CD1c-positive myeloid dendritic cell (primary cell): Measurements from ENCODE around the gene SBK3.
"Not testable (repeated sequence)": the region's sequence is repeated elsewhere in the genome, so short reads cannot be mapped to it uniquely, and the experiment has no call there.

Experiments
- DNase-seq: peaks from one replicate; pipeline ENCODE4 v3.0.0-alpha.2; 2016; ENCODE audit errors: extremely low spot score

The SBK3 gene, protein sequence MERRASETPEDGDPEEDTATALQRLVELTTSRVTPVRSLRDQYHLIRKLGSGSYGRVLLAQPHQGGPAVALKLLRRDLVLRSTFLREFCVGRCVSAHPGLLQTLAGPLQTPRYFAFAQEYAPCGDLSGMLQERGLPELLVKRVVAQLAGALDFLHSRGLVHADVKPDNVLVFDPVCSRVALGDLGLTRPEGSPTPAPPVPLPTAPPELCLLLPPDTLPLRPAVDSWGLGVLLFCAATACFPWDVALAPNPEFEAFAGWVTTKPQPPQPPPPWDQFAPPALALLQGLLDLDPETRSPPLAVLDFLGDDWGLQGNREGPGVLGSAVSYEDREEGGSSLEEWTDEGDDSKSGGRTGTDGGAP

DNA sequence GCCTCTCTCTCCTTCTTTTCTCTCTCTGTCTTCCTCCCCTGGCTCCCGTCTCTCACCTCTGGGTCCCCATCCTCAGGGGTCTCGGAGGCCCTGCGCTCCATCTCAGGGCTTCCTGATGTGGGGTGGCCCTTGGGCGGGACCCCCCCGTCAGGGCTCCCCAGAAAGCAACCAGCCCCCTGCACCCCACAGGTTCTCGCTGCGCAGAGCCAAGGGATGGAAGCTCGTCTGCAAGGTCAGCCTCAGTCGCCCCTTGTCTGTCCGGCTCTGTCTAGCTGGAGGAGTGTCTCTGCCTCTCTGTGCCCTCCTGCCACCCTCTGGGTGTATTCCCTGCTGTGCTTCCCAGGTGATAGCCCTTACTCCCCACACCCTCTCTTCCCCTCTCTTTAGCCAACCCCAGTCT is at the start of gene SBK3:
Gene SBK3 (minus strand): TSS at position 101 of the 400 bp plus-strand sequence. CDS start 0 bp downstream, at position 101.
- no peak for DNase-seq

DNA sequence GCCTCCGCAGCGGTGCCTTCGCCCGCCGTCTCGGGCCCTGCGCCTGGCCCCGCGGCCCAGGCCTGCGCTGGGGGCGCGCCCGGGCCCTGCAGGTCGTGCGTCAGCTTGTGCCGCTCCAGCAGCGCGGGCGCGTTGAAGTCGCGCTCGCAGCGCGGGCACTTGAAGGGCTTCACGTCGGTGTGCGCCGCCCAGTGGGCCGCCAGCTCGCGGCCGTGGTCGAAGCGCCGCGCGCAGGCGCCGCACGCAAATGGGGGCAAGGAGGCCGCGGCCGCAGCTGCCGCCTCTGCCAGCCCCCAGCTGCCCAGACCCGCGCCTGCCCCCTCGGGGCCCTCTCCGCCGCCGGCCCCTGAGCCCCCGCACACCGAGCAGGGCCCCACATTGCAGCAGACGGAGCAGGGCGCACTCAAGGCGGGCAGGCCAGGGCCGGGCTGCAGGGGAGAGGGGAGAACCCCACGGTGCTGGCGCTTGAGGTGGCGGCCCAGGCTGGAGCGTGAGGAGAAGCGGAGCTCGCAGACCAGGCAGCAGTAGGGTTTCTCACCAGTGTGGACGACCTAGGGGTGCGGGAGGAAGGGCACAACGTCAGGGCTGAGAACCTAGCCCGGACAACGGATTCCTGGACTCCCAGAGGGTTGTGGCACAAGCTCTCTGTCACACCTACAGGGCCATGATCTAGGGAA is 47.9 kb upstream of the SBK3 start:
- no peak for DNase-seq

DNA sequence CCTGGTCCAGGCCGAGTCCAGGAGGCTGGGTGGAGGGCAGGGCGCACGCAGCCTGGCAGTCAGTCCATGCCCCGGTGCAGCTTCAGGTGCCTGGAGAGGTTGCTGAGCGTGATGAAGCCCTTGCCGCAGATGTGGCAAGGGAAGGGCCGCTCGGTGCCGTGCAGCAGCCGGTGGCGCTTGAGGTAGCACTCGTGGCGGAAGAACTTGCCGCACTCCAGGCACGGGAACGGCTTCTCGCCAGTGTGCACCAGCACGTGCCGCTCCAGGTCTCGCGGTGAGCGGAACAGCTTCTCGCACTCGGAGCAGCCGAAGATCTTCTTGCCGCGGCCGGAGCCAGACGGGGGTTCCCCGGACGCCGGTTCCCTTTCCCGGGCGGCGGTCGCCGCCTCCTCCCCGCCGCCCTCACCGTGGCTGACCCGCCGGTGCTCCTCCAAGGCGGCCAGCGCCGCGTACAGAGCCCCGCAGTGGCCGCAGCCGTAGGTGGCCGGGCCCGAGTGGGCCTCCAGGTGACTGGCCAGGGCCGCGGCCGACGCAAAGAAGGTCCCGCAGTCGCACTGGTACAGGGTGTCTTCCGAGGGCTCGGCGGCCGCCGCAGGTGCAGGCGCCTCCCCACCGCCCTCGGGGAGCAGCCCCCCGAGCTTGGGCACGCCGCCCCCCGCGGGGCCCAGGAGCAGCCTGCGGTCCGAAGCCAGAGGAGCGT is 47.2 kb upstream of the SBK3 start:
- no peak for DNase-seq

DNA sequence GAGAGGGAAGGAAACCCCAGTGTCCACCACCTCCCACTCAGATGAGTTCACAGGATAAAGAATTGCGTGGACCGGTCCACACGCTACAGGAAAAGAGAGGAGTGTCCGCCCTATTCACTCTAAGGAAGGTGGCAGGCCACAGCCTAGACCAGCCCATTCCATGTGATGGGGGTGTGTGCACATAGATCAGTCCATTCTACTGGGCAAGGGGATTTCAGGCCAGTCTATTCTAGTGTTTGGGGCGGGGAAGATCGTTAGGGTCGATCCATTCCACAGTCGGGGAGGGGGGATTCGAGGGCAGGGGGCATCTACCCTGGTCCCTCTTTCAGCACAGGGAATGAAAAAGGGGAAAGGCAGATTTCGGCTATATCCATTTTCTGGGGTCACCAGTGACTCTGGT is 46.2 kb upstream of the SBK3 start:
- DNase-seq = no peak

DNA sequence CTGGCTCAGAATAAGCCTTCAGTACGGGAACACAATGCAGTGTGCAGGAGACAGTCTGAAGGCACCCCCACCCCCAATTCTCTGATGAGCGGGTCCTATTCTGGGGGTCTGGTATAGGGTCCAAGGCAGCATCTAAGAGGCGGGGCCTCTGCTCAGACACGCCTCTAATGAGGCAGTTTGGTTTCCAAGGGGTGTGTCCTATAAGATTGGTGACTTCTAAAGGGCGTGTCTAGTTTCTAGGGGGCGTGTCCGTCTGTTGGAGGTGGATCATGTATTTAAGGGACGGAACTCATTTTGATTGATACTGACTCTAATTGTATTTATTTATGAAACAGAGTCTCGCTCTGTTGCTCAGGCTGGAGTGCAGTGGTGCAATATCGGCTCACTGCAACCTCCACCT is 45.3 kb upstream of the SBK3 start:
- DNase-seq = no peak

DNA sequence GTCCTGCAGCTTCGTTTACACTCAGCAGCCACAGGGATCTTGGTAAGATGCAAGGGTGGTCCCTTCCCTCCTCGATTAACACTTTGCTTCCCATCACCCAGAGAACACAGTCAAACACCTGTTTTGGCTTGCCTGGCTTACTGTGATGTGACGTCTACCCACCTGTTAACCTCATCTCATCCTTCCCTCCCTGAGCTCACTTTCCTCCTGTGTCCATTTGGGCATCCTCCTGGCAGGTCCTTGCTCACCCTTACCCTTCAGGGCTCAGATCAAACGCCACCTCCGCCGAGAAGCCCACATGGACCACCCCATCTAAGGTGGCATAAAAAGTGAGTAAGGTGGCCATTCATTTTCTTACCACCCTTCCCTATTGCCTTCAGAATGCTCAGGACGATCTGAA is 44.8 kb upstream of the SBK3 start:
- no peak for DNase-seq

DNA sequence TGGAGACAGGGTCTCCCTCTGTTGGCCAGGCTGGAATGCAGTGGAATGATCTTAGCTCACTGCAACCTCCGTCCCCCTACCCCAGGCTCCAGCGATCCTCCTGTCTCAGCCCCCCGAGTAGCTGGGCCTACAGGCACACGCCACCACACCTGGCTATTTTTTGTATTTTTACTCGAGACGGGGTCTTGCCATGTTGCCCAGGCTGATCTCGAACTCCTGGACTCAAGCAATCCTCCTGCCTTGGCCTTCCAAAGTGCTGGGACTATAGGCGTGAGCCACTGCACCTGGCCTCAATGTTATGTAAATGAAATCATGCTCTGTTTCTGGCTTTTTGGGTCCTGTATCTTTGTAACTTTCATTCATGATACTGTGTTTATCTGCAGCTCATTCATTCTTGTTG is 43.4 kb upstream of the SBK3 start:
- DNase-seq = no peak

DNA sequence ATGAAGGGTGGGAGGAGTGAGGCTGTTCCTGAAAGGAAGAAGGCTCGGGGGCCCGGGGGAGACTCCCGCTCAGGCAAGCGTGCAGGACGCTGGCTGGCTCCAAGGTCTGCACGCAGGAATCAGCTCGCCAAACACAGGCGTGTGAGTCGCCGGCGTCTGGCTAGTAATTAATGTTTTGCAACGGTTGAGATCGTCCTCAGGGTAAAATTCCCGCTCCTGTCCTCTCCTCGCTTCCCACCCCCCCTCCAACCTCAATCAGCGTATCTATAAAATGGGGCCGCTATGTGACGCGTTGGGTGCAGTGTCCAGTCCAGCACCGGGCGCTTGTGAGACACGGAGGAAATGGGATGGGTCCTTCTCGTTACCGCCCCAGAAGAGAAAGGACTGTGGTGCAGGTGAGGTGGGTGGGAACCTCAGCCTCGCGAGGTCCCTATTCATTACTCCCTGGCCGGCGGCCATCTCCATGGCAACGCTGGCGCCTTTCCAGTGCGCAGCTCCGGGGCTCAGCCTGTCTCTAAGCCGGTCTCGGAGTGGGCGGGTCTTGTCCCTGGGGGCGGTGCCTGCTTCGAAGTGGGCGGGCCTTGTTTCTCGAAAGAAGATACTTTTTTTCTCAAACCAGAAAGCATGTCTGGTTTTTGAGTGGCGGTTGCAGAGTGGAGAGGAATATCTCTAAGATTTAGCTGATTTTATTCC is 41.8 kb upstream of the SBK3 start:
- peak; percentile 95 for DNase-seq

DNA sequence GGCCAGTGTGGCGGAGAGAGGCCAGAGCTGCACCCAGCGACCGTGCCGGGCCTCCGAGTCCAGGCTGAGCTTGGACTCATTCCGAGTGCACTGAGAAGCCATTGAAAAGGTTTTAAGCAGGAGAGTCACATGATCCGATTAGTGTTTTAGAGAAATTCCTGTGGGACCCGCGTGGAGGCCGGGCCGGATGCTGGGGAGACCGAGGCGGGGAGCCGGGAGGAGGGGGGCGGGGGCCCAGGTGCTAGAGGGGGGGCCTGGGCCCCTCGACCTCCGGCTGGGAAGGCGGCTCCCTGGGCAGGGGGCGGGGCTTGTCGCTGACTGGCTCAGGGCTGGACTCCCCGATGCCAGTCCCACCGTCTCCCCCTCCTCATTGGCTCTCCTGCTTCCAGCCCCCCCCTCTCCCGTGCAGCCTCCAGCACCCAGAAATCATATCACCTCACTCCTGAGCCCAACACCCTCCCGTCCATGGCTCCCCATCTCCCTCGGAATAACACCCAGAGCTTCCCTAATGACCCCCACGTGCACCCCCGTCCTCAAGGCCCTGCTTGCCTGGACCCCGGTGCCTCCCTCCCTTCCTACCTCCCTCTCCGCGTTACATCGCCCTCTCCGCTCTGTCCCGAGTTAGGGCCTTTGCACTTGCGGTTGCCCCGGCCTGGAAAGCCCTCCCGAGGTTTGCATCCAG is 40.5 kb upstream of the SBK3 start:
- DNase-seq = no peak

DNA sequence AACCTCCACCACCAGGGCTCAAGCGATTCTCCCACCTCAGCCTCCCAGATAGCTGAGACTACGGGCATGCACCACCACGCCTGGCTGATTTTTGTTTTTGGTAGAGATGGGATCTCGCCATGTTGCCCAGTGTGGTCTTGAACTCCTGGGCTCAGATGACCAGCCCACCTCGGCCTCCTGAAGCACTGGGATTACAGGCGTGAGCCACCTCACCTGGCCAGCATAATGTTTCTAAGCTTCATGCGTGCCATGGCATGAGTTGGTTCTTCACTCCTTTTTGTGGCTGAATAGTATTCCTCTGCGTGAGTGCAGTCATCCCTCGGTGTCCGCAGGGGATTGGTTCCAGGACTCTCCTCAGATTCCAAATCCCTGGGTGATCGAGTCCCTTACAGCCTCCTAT is 39.5 kb upstream of the SBK3 start:
- no peak for DNase-seq

DNA sequence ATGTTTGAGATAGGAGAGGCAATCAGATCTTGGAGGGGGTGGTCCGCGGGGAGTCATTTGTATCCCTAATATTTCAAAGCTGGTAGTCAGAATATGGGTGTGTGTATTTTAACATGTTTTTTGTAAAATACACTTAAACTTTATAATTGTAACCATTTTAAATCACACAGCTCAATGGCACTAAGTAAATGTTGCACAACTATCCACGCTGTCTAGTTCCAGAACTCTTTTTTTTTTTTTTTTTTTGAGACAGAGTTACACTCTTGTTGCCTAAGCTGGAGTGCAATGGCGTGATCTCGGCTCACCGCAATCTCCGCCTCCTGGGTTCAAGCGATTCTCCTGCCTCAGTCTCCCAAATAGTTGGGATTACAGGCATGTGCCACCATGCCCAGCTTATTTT is 38.6 kb upstream of the SBK3 start:
- not testable (repeated sequence) for DNase-seq

DNA sequence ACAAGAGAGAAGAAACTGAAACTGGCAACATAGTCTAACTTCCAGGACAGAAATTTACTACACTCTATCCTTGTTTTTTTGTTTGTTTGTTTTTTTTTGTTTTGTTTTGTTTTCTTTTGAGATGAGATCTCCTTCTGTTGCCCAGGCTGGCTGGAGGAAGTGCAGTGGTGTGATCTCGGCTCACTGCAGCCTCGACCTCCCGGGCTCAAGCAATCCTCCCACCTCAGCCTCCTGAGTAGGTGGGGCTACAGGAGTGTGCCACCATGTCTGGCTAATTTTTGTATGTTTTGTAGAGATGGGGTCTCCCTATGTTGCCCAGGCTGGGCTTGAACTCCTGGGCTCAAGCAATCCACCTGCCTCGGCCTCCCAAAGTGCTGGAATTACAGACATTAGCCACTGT is 36.9 kb upstream of the SBK3 start:
- not testable (repeated sequence) for DNase-seq

DNA sequence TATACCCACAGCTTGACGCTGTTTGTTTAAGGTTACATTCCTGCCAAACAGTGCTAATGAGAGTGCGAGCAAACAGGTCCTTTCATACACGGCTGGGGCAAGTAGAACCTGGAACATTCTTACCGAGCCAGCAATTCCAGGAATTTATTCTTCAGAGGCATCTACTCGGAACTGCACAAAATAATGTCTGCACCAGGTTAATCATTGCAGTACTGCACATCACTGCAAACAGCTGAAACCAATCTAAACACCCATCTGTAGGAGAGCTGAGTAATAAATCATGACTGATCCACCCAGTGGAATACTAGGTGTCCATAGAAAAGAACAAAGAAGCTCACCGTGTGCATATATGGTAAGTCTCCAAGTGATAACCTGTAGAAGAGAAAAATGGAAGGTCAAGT is 36.5 kb upstream of the SBK3 start:
- no peak for DNase-seq

DNA sequence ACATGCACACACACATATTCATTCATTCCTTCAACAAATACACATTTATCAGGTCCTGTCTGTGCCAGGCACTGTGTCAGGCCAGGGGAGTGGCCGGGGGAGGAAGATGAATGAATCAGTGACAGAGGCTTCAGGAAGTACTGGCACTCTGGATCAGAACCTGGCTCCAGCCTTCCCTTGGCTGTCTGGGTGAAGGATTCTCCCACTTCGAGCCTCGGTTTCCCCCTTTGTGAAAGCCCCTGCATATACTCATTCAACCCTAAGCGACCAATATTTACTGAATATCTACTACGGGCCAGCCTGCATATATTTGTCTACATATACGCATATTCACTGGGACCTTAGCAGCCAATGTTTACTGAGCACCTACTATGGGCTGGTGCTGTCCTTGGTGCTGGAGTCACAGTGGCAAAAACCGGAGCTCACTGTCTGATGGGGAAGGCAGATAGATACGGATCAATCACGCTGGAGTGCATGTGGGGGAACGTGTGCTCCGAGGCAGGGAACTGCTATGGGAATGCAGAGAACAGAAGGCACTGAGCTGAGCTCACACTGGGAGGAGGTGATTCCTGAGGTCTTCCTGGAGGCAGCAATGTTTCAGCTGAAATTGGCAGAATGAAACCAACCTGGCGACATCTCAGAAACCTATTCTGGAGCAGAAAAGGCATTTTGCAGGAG is 35.9 kb upstream of the SBK3 start:
- no peak for DNase-seq

DNA sequence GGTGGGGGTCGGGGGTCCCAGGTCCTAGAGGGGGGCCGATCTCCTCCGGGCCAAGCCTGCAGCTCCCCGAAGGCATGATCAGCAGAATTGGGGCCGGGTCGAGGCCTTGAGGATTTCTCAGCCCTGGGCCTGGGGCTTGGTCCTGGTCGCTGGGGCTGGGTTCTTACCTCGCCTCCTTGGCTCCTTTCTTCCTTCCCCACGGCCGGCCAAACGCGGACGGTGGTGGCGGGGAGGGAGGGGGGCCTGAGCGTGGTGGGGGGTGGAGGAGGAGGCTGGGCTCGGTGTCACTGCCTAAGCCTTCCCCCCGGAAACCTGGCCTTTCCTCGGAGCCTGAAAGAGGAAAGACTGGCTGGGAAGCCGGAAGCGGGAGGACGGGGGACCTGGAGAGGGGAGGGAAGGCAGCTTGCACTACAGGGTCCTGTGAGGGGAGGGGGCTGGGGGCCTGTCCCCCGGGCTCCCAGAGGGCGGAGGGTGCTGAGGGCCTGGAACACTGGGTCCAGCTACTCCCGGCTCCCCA is 35.3 kb upstream of the SBK3 start, which contains the start of gene ZNF579:
Gene ZNF579 (minus strand): TSS at position 221 of the 517 bp plus-strand sequence. CDS start 1,209 bp downstream, outside the sequence.
- peak; percentile 81 for DNase-seq

DNA sequence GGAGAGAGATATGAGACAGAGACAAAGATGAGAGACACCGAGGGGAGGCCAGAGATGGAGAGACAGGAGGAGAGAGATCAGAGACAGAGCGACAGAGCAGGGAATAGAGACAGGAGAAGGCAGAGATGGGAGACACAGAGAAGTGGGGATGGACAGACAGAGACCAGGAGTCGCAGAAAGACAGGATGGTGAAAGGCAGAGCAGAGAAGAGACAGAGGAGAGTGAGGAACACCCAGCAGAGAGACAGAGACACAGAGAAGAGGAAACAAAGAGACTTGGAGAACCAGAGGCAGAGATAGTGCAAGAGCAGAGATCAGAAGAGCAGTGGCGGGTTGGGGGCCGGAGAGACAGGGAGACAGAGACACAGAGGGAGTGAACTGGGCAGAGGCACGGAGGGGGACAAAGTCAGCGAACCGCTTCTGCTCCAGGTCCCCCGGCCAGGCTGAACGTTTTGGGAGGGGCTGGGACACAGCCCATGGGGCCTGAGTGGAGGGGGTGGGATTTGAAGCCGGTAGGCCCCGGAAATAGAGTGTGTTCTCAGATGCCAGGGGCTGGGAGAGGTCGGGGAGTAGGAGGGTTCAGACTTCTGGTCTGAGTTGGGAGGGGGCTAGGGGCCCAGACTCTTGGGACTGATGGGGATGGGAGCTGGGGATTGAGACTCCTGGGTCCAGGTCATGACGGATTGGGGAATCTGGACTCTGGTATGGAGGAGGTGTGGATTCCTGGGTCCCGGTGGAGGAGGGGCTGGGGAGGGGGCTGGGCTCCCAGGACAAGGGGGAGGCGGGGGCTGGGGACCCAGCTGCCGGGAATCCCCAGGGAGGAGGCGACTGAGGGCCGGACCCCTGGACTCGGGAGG is 34.7 kb upstream of the SBK3 start:
- no peak for DNase-seq

DNA sequence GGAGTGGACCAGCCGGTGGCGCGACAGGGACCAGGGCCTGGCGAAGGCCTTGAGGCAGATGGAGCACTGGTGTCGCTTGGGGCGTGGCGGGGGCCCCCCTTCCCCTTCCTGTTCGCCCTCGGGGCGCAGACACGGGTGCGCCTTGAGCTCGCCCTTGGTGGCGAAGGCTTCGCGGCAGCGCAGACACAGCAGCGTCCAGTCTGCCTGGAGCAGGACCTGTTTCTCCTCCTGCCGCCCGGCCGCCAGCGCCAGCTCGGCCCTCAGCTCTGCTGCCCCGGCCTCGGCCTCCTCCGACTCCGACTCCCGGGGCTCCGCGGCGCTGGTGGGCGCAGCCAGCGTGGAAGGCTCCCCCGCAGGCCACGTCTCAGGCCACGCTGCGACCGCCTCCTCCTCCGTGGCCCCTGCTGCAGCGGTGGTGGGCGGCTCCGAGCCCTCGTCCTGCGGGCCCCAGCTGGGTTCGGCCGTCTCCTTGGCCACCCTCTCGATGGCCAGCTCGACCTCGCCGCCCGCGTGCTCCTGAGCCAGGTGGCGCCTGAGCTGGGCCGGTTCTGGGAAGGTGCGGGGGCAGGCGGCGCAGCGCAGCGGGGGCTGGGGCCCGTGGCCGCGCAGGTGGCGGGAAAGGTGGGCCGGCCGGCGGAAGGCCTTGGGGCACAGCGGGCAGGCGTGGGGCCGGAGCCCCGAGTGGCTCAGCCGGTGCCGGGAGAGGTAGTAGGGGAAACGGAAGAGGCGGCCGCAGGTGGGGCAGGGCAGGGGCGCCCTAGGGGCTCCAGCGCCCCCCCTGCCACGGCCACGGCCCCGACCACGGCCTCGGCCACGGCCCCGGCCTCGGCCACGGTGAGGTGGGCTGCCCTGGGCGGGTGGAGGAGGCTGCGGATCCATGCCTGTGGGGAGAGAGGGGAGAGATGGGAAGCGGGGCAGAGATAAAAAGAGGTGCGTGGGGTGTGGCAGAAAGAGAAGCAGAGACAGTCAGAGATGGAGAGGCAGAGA is 33.7 kb upstream of the SBK3 start:
- no peak for DNase-seq

DNA sequence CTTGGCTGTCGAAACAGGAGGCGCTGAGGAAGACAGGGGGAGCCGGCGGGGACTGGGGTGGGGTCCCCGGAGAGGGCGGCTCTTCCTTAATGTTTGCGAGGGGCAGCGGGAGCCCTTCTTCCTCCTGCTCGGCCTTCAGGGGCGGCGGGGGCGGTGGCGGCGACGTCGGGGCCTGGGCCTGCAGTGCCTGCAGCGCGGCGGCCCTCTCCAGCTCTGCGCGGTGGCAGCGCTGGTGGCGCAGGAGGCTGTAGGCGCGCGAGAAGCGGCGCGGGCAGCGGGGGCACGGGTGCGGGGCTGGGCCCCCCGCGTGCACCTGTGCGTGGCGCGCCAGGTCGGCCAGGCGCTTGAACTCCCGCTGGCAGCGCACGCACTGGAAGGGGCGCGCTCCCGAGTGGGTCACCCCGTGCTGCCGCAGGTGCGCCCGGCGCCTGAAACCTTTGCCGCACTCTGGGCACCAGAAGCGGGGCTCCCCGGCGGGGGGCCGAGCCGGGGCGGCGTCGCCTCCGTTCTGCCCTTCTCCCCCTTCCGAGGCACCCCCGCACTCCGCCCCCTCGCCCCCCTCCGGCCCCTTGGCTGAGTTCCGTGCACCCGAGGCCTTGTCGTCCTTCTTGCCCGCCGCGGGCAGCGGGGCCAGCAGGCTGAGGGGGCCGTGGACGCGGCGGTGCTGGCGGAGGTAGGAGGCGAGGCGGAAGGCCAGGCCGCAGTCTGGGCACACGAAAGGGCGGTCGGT is 32.9 kb upstream of the SBK3 start:
- no peak for DNase-seq
